ENCODE measurements around the gene DPEP1. TPM values are rescaled to one million over a fixed set of nuclear protein-coding genes. Genes with fewer than 3 reads are reported as not detected.
A peak's percentile ranks its signal among the peaks of the same experiment; 100 is the strongest.

DPEP1 gene
- polyA plus RNA-seq, 3 donors, result not detected

- no peak overlapping the region for H3K27ac ChIP-seq (ENCODE audit: low read depth in 1 of 2, low read length in 2 of 2)
- no peak for TF ChIP-seq CTCF (IDR thresholded peaks at IDR 0.05)
These were observed 41.7 kb downstream of the DPEP1 start for GRCh38 chr16:89655062-89655643.

GRCh38 chr16:89656435-89657121 is 43.1 kb downstream of the DPEP1 start:
- Histone ChIP-seq H3K79me2 (ENCODE audit: insufficient read depth, low read length) (peaks cover 67% of the 10 kb centered on the region), H3K4me3 (replicated peaks in 1 of 3; ENCODE audit: low read depth in 2 of 3, low read length in 3 of 3) (peak overlapping the region; percentile 89 to 98 (median 96)), H3K4me2 (replicated peaks; ENCODE audit: extremely low read depth, low read length, poor library complexity, severe bottlenecking) (peak overlapping the region; percentile 99), H3K27ac (ENCODE audit: low read depth in 1 of 2, low read length in 2 of 2) (peak overlapping the region; percentile 9 to 89), H3K36me3 (replicated peaks in 1 of 2; ENCODE audit: control insufficient read depth in 1 of 2, insufficient read depth in 2 of 2, low read length in 2 of 2) (peaks cover 18 to 47% of the 10 kb centered on the region in 2 donors), H2AFZ (ENCODE audit: insufficient read depth, low read depth, low read length, poor library complexity, severe bottlenecking) (peak overlapping the region; percentile 97), H4K20me1 (ENCODE audit: insufficient read depth, low read length) (peaks cover 45% of the 10 kb centered on the region), H3K9me3 (replicated peaks in 1 of 2; ENCODE audit: control insufficient read depth in 1 of 2, insufficient read depth in 1 of 2, low read length in 2 of 2) (no peaks in the 10 kb centered on the region), H3K27me3 (ENCODE audit: control insufficient read depth in 2 of 2, insufficient read depth in 2 of 2, low read length in 2 of 2) (no peaks in the 10 kb centered on the region), H3K9ac (ENCODE audit: insufficient read depth, low read length, poor library complexity, severe bottlenecking) (peak overlapping the region; percentile 97), H3K4me1 (ENCODE audit: control insufficient read depth in 1 of 2, insufficient read depth in 2 of 2, low read length in 2 of 2) (peaks cover 16 to 21% of the 10 kb centered on the region in 2 donors)
- Mint-ChIP-seq H3K4me3 (peak overlapping the region; percentile 75 to 86), H3K27me3 (ENCODE audit: low read depth in 3 of 3) (peaks cover 0 to 1% (median 0%) of the 10 kb centered on the region in 3 donors), H3K27ac (peak overlapping the region; percentile 59 to 92 (median 79)), H3K36me3 (peaks cover 24 to 44% of the 10 kb centered on the region in 2 donors), H3K4me1 (peaks cover 29% of the 10 kb centered on the region), H3K9me3 (no peaks in the 10 kb centered on the region)
- intact Hi-C loops (cut with micrococcal nuclease), result no loop called here
- 40% methylated on average over 27 of the region's 32 CpGs for WGBS (ENCODE audit: insufficient coverage)
- no peak for TF ChIP-seq CTCF (IDR thresholded peaks at IDR 0.05)
- DNase-seq, result no peak

More at GRCh38 chr16:89655062-89655643, 41.7 kb downstream of the DPEP1 start:
- no peak overlapping the region for H2AFZ ChIP-seq (ENCODE audit: insufficient read depth, low read depth, low read length, poor library complexity, severe bottlenecking)
- no peak for DNase-seq
- Mint-ChIP-seq H3K9me3 (no peaks in the 10 kb centered on the region), H3K27me3 (ENCODE audit: low read depth in 3 of 3) (peaks cover 0 to 1% (median 0%) of the 10 kb centered on the region in 3 donors), H3K27ac (peak overlapping the region in 3 of 7 donors; percentile 5 to 63 (median 23)), H3K4me1 (peaks cover 29% of the 10 kb centered on the region), H3K36me3 (peaks cover 21 to 44% of the 10 kb centered on the region in 2 donors), H3K4me3 (no peak overlapping the region)
- peaks cover 72% of the 10 kb centered on the region for H3K79me2 ChIP-seq (ENCODE audit: insufficient read depth, low read length)
- H3K9me3 ChIP-seq (replicated peaks in 1 of 2; ENCODE audit: control insufficient read depth in 1 of 2, insufficient read depth in 1 of 2, low read length in 2 of 2), result no peaks in the 10 kb centered on the region
- WGBS (ENCODE audit: insufficient coverage), result 94% methylated on average over 8 of the region's 10 CpGs
- H3K27me3 ChIP-seq (ENCODE audit: control insufficient read depth in 2 of 2, insufficient read depth in 2 of 2, low read length in 2 of 2), result no peaks in the 10 kb centered on the region
- H3K4me3 ChIP-seq (replicated peaks in 1 of 3; ENCODE audit: low read depth in 2 of 3, low read length in 3 of 3), result no peak overlapping the region
- intact Hi-C loops (cut with micrococcal nuclease), result no loop called here
- H3K9ac ChIP-seq (ENCODE audit: insufficient read depth, low read length, poor library complexity, severe bottlenecking), result peak overlapping the region; percentile 15
- H3K4me1 ChIP-seq (ENCODE audit: control insufficient read depth in 1 of 2, insufficient read depth in 2 of 2, low read length in 2 of 2), result peaks cover 16 to 21% of the 10 kb centered on the region in 2 donors
- H3K36me3 ChIP-seq (replicated peaks in 1 of 2; ENCODE audit: control insufficient read depth in 1 of 2, insufficient read depth in 2 of 2, low read length in 2 of 2), result peaks cover 31 to 47% of the 10 kb centered on the region in 2 donors
- H3K4me2 ChIP-seq (replicated peaks; ENCODE audit: extremely low read depth, low read length, poor library complexity, severe bottlenecking), result no peak overlapping the region
- peaks cover 58% of the 10 kb centered on the region for H4K20me1 ChIP-seq (ENCODE audit: insufficient read depth, low read length)

Data from CD14-positive monocyte (primary cell).